Measurements from ENCODE around the gene NPHS2.

Gene NPHS2

DNA sequence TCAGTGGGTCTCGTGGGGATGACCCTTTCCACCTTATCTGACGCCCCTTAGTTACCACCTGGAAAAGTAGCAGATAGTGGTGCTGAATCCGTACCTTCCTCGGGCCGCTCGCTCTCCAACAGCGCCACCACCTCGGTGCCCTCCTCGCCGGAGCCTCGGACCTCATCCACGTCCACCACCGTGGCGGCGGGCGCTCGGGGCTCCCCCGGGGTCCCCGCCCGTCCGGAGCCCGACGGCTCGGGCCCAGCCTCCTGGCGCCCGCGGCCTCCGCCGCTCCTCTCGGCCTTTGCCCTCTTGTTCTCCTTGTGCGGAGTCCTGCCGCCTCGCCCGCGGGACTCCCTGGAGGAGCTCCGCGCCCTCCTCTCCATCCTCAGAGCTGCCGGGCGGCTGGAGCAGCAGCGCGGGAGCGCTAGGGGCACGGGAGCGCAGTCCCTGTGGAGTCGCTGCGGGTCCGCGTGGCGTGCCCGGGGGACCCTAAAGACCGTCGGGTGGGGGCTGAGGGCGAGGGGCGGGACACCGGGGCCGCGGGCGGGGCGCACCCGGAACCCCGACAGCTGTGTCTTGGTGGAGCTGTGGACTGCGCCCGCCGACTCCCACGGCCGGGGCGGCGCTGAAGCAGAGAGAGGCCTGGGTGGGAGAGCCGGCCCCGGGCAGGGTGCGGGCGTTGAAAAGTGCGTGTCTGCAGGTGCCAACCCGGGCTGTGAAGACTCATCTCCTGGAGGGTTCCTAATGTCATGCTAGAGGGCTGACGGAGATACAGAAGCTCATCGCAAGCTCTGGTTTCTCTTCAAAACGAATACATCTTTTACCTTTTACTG, at the start of gene NPHS2:
TSS of gene NPHS2 (minus strand) at position 452 of the 818 bp plus-strand sequence. CDS start at position 368, 84 bp downstream.
- no peak for DNase-seq

DNA sequence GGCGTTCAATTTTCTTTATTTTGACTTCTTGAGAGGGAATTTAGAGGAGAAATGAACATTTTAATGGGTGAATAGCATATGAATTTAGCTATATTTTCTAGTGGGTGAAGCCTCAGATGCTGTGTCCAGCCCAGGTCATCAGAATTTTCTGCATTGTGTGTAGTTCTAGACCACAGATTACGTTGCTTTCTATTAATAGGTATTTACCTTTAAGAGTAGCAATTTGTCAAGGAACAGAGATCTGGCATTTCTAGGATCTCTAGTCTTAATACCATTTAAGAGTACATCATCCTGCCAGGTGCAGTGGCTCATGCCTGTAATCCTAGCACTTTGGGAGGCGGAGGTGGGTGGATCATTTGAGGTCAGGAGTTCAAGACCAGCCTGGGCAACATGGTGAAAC, 36.6 kb upstream of the NPHS2 start:
- no peak for DNase-seq

DNA sequence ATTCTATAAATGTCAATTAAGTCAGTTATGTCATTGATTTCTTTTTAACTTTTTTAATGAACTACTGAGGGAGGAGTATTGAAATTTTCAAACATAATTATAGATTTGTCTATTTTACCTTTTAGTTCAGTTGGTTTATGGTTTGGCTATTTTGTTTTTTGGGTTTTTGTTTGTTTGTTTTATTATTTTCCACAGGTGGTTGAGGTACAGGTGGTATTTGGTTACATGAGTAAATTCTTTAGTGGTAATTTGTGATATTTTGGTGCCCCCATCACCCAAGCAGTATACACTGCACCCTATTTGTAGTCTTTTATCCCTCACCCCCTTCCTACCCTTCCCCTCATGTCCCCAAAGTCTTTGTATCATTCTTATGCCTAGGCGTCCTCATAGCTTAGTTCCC, 25.3 kb upstream of the NPHS2 start:
- no peak for DNase-seq

DNA sequence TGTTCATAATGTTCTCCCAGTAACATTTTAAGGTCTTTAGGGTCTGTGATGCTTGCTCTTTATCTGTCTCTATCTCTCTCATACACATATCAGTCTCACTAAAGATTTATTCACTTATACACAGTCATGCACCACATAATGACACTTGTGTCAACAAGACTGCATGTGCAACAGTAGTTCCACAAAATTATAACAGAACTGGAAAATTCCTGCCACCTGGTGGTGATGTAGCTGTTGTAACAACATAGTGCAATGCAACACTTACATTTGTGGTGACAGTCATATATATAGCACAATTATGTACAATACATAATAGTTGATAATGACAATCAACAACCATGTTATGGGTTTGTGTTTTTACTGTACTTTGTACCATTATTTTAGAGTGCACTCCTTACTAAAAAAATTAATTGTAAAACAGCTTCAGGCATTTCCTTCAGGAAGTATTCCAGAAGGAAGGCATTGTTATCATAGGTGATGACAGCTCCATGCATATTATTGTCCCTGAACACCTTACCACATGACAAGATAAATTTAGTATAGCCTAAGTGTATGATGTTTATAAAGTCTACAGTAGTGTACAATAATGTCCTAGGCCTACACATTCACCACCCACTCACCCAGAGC, 24.0 kb upstream of the NPHS2 start:
- peak; percentile 36 for DNase-seq

DNA sequence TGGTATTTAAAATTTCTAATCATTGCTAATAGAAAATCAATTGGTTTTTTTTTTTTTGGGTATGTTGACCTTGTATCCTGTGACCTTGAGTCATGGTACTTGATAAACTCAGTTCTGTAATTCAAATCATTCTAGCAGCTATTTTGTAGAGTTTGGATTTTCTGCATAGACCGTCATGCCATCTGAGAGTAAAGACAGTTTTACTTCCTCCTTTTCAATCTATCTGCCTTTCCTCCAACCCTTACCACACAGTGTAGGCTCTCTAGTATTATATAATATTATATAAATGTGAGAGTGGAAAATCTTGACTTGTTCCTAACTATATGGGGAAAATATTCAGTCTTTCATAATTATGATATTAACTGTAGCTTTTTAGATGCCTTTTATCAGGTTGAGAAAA, 22.9 kb upstream of the NPHS2 start:
- DNase-seq = no peak

DNA sequence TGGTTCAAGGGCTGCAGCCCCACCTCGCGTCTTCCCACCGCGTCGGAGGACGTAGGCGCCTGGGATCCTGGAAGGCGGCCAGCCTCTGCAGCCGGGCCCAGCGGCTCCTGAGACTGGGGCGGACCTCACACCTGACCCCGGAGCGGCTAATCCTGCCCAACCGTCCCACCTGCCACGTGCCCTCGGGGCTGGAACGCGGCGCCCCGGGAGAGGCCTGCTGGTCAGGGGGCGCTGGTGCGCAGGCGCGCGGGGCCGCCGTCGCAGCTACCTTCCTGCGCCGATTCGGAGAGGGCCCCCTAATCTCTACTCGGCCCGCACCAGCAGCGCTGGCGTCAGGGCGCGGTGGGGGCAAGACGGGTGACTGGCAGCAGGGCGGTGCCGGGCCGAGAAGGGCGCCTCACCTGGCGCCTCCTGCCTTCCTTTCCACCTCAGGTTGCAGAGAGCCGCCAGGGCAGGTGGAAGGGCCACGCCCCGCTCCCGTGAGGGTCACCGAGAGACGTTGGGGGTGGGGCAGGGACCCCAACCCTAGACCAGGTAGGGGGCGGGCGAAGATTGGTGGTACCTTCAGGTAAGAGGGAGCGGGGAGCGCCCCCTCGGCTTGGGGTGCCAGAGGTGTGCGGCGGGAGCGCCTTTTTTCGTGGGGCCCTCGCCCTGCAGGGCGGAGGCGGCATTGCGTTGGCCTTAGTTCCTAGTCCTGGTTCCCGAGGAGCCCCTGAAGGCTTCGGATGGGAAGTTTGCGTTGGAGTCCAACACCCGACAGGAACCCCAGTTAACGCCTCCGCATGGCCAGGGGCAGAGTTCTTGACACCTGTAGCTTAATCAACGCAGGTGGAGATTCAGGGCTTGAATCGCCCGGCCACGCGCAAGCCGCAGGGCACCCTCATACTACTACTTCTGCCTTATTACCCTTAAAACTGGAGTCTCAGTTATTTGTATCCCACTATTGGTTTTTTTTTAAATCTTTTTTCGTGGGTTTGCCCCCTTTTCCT, 16.1 kb upstream of the NPHS2 start, which contains the start of gene TDRD5:
TSS of gene TDRD5 (plus strand) at position 241 of the 989 bp plus-strand sequence. CDS start 784 bp downstream, outside the sequence.
- DNase-seq = no peak

DNA sequence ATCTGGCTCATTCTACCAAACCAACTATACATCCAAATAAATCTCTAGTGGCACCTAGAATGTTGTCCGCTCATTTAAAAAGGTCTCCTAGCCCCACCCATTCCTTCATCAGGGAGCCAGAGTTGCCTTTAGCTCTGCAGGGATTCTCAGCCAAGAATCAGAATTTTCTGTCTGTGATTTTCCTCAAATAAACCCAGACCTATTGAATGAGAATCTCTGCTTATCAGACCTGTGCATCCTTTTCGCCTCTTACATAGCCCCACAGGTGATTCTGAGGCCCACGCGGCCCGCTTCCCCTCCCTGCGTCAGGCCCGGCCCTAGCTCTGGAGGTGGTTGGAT, 15.5 kb upstream of the NPHS2 start:
- DNase-seq = no peak

DNA sequence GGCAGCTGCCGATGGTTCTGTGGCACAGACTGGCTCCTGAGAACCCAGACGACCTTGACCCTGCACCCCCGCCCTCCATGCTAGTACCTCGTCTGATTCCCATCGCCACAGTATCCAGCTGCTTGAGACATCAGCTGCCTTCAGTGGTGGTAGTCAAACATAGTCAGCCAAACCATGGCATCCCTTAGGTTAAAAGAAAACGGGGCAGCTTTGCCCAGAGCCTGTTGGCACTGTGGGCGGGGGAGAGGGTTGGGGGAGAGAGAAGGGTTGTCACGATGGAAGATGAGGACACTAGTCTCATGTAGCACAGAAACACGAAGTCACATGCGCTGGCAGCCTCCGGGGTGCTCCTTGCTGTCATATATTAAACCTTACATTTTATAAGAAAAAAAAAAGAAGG, 14.9 kb upstream of the NPHS2 start:
- DNase-seq = no peak

DNA sequence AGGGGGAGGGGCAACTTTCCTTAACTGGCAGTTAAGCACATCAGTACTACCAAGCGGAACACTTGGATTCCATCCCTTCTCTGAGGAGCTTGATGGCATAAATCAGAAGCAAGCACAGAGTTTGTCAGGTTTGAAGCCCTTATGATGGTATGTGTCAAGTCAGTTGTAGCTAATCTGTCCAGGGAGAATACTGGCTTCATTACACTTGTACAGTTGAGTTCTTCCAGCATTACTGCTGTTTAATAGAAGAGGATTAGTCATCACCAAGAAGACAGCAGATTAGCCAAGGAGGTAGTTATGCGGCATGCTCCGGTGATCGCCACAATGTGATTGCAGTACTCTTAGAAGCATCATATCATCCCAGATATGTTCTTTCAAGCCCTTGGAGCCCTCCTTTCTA, 13.8 kb upstream of the NPHS2 start:
- no peak for DNase-seq

DNA sequence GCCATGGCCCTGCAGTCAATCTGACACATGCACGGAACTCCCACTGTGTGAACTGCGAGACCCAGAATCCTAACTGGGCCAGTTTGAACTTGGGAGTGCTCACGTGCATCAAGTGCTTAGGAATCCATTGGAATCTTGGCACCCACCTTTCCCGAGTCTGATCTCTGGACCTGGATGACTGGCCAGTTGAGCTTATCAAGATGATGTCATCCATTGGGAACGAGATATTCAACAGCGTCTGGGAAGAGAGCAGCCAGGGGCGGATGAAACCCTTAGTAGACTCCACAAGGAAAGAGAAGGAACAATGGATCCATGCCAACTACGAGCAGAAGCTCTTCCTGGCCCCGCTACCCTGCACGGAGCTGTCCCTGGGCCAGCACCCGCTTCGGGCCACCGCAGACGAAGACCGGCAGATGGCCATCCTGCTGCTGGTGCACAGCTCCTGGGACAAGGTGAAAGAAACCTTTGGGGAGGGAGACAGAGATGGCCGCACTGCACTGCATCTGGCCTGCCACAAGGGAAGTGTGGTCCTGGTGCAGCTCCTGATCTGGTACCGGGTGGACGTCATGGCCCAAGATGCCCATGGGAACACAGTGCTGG, 12.8 kb upstream of the NPHS2 start:
- DNase-seq = no peak

DNA sequence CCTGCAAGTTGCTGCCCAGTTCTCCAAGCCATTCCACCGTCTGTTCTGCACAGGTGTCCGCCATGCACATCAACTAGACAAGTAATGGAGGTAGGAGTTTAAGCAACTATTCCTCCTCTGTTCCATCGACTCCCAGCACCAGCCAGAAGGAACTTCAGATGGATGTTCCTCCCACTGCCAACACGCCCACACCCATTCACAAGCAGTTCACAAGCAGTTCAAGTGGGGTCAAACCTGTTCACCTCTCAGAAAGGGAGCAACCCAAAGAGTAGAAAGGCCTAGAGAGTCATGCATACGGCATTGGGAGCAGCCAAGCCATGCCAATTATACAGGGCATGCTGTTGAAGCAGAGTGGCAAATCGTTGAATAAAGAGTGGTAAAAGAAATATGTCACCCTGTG, 11.6 kb upstream of the NPHS2 start:
- DNase-seq = no peak

DNA sequence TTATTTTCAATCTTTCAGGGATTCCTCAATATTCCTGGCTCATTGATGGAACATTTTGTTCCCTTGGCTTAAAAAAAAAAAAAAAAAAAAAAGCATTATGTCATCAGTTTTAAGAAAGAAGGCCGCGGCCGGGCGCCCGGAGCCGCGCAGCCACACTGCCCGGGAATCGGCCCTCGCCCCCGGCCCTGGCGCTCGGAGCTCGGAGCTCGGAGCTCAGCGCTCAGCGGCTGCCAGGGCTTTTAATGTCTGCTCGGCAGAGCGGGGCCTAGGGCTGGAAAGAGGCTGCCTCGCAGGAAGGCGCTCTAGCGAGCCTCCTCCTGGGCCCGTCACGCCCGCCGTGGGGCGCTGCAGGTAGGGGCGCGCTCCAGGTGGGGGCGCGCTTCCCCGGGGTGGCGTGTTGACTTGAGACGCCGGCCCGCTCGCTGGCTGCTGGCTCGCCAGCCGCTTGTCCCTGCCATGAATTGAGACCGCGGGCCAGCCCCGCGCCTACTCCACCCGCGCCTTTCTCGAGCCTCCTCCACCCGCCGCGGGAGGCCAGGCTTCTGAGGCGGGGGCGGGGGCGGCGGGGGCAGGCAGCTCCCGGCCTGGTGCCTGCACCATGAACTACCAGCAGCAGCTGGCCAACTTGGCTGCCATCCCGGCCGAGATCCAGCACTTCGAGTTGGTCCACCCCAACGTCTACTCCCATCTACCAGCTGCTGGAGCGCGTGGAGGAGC, 10.5 kb upstream of the NPHS2 start:
- DNase-seq = no peak

DNA sequence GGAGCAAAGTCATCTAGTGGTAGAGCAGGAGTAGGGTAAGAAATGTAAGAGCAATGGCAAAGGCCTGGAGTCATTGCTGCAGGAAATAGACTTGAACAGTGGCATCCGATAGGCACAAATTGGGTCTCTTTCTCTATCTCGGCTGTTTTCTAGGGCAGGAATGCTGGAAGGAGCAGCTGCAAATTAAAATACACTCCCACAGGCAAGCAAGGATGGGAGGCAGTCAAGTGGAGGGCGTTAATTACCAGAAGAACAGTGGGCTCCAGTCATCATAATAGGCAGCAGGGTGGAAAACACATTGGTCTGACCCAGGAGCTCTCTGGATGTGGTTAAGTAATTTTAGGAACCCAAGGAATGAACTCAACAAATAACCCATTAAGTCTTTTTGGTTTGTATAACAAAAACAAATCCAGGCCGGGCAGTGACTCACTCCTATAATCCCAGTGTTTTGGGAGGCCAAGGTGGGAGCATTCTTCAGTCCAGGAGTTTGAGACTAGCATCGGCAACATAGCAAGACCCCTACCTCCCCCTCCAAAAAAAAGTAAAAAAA, 8.1 kb upstream of the NPHS2 start:
- DNase-seq = no peak

DNA sequence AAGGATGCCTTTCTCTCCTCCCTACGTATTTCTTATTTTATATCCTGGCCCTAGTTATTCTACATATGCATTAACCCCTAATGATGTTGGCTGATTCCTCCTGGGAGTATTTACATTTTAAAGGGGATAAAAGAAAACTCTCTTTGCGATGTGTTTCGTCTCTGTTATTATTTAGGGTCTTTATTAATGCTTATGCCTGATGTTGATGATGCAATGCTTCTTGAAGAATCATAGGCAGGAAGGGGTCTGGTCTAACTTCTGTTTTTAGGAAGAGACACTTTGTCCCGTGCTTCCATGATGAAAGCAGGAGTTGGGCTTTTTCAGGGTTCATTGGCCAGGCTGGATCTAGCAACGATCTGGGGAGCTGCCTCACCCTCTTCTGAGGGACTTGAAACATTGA, 761 bp upstream of the NPHS2 start:
- DNase-seq = no peak

DNA sequence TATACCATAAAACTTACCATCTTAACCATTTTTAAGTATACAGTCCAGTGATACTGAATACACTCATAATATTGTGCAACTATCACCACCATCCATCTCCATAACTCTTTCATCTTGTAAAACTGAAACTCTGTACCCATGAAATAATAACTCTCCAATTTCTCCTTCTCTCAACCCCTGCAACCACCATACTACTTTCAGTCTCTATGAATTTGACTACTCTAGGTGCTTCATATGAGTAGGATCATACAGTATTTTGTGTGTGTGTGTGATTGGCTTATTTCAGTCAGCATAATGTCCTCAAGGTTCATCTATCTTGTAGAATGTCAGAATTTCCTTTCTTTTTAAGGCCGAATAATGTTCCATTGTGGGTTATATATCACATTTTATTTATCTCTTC, 17.7 kb downstream of the NPHS2 start:
- DNase-seq = no peak

DNA sequence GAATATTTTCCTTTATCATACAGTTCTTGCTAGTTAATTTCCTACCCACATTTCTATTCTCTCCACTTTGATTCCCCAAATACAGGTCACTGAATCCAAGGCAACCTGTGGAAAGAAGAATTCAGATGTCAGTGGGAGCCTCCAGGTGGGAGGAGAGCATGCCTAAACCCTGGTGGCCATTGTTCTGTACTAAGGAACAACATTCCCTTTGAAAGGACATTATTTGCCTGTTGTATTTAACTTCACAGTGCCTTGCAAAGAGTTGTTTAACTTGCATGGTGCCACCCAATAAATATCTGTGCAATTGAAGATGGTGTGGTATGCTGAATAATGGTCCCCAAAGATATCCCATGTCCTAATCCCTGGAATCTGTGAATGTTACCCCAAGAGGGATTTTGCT, 21.3 kb downstream of the NPHS2 start:
- no peak for DNase-seq

DNA sequence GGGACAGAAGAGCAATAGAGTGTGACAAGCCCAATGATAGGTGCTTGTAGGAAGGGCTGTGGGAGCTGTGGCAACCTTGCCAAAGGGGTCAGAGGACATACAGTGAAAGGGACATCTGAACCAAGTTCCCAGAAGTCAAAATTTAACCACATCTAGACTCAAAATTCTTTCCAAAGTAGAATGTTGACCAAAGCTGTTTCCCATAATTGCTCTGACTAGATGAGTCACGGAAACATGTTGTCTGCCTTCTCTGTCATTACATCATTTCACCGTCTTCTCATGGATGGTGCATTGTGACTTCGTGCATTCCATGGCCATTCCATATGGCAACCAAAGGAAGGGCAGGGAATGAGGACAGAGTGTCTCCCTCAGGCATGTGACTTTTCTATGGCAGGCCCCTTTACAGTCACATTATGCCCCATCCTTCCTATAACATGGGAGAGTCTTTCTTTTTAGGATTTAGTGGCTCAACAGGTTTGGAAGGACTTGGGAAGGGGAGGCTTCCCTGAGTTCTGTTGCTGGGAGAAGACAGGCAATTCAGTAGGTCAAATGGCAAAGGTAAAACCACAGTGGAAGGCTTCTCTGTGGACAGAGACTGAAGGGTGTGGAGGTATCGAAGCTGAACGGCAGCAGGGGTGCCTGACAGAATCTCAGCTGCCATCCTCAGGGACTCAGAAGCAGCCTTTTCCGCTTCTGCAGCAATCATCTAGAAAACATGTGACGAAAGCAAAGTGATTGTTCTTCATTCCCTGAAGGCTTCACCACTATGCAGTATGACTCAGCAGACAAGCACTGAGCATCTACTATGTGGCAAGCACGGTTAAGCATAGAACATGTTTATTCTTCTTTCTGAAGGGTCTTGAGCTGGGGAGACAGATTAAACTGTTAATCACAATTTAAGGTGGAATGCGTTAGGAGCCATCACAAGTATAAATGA, 24.7 kb downstream of the NPHS2 start:
- DNase-seq = no peak

DNA sequence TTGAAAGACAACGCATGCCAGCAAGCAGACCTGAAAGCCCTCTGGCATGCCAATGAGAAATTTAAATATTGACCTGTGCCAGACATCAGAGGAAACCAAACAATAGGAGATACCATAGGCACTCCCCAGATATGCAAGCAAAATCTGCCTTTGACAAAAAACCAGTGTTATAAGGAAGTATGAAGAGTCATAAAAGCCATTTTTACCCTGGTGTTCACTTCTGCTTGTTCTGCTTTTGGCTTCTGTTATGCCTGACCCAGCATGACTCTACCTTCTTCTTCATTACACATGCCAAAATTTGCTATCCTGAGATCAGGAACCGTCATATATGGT, 26.4 kb downstream of the NPHS2 start:
- no peak for DNase-seq

DNA sequence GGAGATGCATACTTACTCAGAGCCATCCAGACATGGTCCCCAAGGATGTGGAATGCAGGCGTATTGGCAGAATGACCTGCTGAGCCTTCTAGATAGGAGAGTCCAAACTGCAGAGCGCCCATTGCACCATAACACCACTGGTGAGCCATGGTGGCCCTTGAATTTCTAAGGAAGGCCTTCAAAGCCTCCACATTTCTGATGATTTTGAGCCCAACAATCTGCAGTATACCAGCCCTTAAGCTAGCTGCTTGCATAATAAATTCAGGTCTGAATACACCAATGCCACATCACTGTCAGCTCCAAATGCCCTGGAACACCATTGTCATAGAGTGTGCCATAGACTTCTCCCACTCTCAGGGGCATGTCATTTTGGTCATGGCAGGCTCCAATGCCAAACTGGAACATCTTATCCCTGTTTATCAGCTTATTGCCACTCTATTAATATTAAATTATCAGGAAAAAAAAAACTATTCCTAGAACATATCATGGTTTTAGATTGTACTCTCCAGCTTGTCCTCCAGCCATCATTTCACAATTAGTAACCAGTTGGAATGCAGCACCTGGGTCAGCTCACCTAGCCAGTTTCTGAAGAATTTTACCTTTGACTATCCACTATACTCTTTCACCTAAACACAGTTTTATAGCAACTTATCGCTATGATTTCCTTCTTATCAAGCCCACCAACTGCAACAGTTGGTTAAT, 26.9 kb downstream of the NPHS2 start:
- no peak for DNase-seq

DNA sequence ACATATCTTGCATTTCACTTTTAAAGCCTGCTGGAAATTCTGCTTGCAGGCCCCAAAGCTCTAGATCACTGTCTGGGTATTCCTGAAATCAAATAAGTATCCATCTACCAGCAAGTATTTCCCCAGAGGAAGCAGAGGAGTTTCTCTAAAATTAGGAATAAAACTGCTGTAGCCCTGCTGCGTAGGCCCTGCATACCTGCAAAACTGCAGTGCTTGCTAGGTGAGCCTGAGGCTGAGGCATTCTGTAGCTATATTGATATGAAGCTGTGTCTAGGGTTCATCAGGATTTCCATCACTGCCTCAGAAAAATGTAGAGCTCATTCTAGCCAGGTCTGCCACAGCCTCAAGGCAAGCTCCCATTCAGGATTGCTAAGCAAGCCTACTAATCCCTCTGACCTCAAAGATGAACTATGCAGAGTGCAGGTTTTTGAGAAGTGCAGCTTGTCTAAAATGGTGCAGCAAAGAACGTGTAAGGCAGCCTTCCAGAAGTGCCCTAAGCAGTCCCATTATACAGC, 28.7 kb downstream of the NPHS2 start:
- DNase-seq = no peak

Measured in hematopoietic multipotent progenitor cell treated with erythropoietin and hydrocortisone succinate and interleukin-3 and kit ligand, for 8 days (in vitro differentiated cells).